VCaP (cell line): ENCODE data around the gene RBP2.

Experiments used
- H3K27ac ChIP-seq: fragments of 450-650 bp; 2 replicates; pipeline ENCODE4 v1.5.1; 2017
- TF ChIP-seq, protein P1 (sequence below): fragments of 450-650 bp; conservative IDR thresholded peaks from 2 replicates; pipeline ENCODE4 v1.5.1; 2017; ENCODE audit warnings: mild to moderate bottlenecking, moderate library complexity

Gene RBP2

DNA sequence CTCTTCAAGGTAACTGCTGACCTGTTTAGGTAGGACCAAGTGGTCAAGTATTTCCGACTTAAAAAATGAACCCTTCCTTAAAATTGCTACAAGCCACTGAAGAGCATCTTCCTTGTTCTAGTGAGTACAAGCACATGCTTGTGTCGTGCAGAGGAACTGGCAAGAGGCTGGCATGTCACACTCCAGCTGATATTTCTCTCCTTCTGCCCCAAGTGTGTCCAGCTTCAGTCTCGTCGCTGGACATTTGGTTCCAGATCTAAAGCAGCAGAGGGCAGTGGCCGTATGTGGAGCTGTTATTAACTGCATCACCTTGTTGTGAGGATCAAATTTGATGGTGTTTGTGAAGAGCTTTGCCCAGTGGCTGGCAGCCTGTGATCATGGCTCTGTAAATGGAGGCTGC is 10.0 kb downstream of the RBP2 start:
- no peak overlapping the region for H3K27ac ChIP-seq
- TF ChIP-seq, protein P1, sequence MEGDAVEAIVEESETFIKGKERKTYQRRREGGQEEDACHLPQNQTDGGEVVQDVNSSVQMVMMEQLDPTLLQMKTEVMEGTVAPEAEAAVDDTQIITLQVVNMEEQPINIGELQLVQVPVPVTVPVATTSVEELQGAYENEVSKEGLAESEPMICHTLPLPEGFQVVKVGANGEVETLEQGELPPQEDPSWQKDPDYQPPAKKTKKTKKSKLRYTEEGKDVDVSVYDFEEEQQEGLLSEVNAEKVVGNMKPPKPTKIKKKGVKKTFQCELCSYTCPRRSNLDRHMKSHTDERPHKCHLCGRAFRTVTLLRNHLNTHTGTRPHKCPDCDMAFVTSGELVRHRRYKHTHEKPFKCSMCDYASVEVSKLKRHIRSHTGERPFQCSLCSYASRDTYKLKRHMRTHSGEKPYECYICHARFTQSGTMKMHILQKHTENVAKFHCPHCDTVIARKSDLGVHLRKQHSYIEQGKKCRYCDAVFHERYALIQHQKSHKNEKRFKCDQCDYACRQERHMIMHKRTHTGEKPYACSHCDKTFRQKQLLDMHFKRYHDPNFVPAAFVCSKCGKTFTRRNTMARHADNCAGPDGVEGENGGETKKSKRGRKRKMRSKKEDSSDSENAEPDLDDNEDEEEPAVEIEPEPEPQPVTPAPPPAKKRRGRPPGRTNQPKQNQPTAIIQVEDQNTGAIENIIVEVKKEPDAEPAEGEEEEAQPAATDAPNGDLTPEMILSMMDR = no peak

DNA sequence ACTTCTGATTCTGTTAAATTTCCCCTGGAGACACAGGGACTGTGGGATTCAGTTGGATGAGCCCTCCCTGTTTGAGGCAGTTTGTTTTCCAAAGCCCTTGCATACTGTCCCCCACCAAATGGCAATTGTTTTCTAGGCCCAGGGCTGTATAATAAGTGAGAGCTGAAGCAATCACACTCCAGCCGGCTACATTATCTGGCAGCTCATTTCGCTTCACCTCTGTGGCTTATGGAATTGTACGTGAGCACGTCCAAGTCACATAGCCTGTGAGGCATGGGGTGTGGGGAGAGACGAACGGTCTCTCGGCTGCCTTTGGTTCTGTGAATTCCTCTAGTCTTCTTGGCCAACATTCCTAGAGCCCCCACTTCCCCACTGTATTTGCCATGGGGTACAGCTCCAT is 10.7 kb downstream of the RBP2 start:
- H3K27ac ChIP-seq = no peak overlapping the region
- TF ChIP-seq, protein P1 = no peak

DNA sequence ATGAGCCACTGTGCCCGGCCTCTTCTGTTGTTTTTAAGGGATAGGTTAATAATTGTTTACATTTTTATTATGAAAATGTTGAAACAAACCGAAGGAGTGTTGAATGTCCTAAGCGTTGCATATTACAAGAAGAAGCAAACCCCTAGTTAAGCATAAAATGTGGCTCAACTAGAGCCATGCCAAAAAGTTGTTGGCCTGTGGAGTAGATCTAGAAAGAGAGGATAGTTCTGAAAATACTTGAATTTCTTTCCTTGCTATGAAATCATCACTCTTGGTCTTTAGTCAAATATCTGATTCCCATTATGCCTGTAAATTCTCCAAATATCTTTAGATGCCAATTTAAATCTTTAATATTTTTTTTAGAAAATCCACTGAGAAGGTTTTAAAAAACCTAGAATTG is 12.8 kb downstream of the RBP2 start:
- no peak overlapping the region for H3K27ac ChIP-seq
- TF ChIP-seq, protein P1 = no peak

DNA sequence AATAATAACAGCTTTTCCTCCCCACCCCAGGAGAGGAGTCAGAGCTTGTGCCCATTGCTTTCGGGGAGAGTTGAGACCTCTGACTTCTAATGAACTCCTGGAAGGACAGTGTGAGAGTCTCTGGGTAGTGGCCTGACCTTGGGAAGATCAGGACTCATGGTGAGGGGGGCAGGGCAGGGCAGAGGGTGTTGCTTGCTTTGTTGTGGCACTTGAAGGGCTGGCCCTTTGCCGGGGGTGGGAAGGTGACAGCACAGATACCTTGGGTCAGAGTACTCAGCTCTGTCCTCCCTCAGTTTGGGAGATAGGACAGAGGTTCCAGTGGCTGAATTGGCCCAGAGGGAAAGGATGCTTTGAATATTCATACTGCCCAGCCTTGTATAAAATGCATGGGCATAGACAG is 15.8 kb downstream of the RBP2 start:
- TF ChIP-seq, protein P1 = no peak
- no peak overlapping the region for H3K27ac ChIP-seq

DNA sequence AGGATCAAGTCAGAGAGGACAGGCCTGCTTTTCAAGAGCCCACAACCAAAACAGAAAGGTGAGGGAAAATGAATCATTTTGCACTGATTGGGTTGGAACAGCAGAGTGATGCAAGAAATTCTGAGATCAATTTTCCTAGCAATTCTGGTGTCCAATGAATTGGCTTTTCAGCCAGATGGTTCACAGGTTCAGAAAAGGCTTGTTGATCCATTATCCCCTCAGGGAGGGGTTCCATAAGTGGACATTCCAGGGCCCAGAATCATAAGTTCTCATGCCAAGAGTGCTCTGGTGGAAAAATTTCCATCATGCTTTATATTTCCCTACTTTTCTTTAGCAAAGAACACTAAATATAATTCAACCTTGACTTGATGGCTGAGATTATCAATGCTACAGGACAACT is 16.2 kb downstream of the RBP2 start:
- TF ChIP-seq, protein P1 = no peak
- H3K27ac ChIP-seq = no peak overlapping the region

DNA sequence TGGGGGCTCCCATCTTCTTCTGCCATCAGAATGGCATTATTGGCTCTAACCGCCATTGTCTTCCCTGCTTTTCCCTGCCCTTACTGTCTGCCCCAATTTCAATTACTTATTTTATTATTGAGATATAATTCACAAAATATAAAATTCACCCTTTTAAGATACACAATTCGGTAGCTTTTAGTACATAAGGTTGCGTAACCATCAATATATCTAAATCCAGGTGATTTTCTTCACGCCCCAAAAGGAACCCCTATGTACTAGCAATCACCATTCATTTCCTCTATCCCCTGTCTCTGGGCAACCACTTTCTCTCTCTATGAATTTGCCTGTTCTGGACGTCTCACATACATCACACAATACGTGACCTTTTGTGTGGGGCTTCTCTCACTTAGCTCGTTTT is 18.0 kb downstream of the RBP2 start:
- TF ChIP-seq, protein P1 = no peak
- no peak overlapping the region for H3K27ac ChIP-seq

DNA sequence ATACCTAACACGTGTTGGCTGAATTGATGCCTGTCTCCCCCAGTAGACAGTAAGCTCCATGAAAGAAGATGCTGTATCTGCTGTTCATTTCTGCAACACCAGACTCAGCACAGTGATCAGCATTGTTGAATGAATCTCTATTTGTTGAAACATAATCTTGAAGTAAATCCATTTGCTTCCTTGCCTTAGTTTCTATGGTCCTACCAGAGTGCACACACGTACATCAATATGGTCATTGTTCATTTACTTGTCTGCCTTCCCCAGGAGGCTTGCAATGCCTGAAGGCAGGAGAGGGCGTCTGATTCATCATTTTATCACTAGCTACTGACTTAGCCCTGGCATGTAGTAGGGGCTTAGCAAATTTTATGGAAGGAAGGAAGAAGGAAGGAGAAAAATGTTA is 19.2 kb downstream of the RBP2 start:
- no peak overlapping the region for H3K27ac ChIP-seq
- TF ChIP-seq, protein P1 = no peak

DNA sequence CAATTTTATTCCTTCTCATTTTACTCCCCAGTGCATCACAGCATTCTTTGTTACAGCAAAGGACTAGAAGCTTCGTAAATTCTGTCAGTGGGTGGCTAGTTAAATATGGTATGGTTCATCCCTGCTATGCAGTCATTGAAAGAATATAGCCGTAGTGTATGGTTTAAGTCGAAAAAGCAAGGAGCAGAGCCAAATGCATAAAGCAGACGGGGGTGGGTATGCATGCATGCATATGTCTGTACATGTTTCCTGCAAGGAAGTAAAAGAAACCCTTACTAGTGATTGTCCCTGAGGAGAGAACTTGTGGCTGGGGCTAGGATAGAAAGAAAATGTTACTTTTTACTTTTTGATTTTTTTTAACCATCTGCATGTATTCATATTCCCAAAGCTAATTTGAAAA is 19.9 kb downstream of the RBP2 start:
- H3K27ac ChIP-seq = no peak overlapping the region
- TF ChIP-seq, protein P1 = no peak
